Measurements from ENCODE around the gene TMEM115.

The TMEM115 gene

DNA sequence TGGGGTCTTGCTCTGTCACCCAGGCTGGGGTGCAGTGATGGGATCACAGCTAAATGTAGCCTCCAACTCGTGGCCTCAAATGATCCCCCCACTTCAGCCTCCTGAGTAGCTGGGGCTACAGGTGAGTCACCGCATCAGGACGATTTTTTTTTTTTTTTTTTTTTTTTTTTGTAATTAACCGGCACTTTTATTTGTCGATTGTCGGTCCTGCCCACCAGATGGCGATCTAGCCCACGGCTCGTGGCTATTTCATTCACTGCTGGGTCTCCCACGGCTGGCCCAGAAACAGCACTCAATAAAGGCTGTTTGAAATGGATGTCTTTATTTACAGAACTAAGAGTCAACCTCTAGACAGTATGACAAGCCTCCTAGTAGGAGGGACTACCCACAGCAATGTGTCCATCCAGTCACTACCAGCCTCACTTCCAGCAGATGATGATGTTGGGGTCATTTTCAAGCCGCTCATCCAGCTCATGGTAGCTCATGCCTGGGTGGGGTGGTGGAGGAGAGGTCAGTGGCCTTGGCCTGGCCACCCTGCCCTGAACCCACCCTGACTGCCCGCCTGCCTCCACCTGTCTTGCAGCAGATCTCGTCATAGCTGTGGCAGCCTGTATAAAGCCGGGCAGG lies 12.0 kb downstream of the TMEM115 start:
- TF ChIP-seq, protein P1, sequence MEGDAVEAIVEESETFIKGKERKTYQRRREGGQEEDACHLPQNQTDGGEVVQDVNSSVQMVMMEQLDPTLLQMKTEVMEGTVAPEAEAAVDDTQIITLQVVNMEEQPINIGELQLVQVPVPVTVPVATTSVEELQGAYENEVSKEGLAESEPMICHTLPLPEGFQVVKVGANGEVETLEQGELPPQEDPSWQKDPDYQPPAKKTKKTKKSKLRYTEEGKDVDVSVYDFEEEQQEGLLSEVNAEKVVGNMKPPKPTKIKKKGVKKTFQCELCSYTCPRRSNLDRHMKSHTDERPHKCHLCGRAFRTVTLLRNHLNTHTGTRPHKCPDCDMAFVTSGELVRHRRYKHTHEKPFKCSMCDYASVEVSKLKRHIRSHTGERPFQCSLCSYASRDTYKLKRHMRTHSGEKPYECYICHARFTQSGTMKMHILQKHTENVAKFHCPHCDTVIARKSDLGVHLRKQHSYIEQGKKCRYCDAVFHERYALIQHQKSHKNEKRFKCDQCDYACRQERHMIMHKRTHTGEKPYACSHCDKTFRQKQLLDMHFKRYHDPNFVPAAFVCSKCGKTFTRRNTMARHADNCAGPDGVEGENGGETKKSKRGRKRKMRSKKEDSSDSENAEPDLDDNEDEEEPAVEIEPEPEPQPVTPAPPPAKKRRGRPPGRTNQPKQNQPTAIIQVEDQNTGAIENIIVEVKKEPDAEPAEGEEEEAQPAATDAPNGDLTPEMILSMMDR (IDR thresholded peaks at IDR 0.05) = peak; percentile 65
- Histone ChIP-seq H3K9me3 (ENCODE audit: control insufficient read depth, low read length) (no peaks in the 10 kb centered on the region), H3K27ac (no peak overlapping the region), H3K27me3 (ENCODE audit: control insufficient read depth, insufficient read depth, low read length) (no peaks in the 10 kb centered on the region), H3K4me3 (ENCODE audit: low read depth, low read length) (no peak overlapping the region), H3K36me3 (ENCODE audit: control insufficient read depth, insufficient read depth, low read length) (no peaks in the 10 kb centered on the region), H2AFZ (no peak overlapping the region), H3K9ac (no peak overlapping the region), H3K4me1 (peaks cover 41% of the 10 kb centered on the region), H3K79me2 (peaks cover 21% of the 10 kb centered on the region), H3K4me2 (ENCODE audit: low read length) (no peak overlapping the region)

GRCh38 chr3:50345586-50346234 lies 13.6 kb downstream of the TMEM115 start, which contains the start of gene ZMYND10:
Gene ZMYND10 (minus strand): TSS chr3:50345732. CDS start chr3:50345579, 153 bp downstream.
- H3K27me3 ChIP-seq (ENCODE audit: control insufficient read depth, insufficient read depth, low read length) = no peaks in the 10 kb centered on the region
- H3K9ac ChIP-seq = no peak within 1 kb of the TSS
- no peaks in the 10 kb centered on the region for H3K9me3 ChIP-seq (ENCODE audit: control insufficient read depth, low read length)
- H3K4me3 ChIP-seq (ENCODE audit: low read depth, low read length) = peak within 1 kb of the TSS; percentile 64
- no peaks in the 10 kb centered on the region for H3K36me3 ChIP-seq (ENCODE audit: control insufficient read depth, insufficient read depth, low read length)
- peaks cover 11% of the 10 kb centered on the region for H3K79me2 ChIP-seq
- H3K4me1 ChIP-seq = peaks cover 33% of the 10 kb centered on the region
- H2AFZ ChIP-seq = peak within 1 kb of the TSS; percentile 92
- H3K4me2 ChIP-seq (ENCODE audit: low read length) = peak within 1 kb of the TSS; percentile 98
- TF ChIP-seq, protein P1 (IDR thresholded peaks at IDR 0.05) = no peak
- H3K27ac ChIP-seq = no peak within 1 kb of the TSS

GRCh38 chr3:50345008-50345407 lies 14.3 kb downstream of the TMEM115 start:
- Histone ChIP-seq H3K9ac (no peak overlapping the region), H2AFZ (peak overlapping the region; percentile 92), H3K36me3 (ENCODE audit: control insufficient read depth, insufficient read depth, low read length) (no peaks in the 10 kb centered on the region), H3K9me3 (ENCODE audit: control insufficient read depth, low read length) (no peaks in the 10 kb centered on the region), H3K79me2 (peaks cover 9% of the 10 kb centered on the region), H3K4me1 (peaks cover 31% of the 10 kb centered on the region), H3K4me3 (ENCODE audit: low read depth, low read length) (peak overlapping the region; percentile 64), H3K27ac (no peak overlapping the region), H3K4me2 (ENCODE audit: low read length) (peak overlapping the region; percentile 98), H3K27me3 (ENCODE audit: control insufficient read depth, insufficient read depth, low read length) (no peaks in the 10 kb centered on the region)
- TF ChIP-seq, protein P1 (IDR thresholded peaks at IDR 0.05) = no peak

- Histone ChIP-seq H3K9me3 (ENCODE audit: control insufficient read depth, low read length) (no peaks in the 10 kb centered on the region), H3K4me2 (ENCODE audit: low read length) (no peak overlapping the region), H3K79me2 (no peaks in the 10 kb centered on the region), H3K4me1 (peaks cover 22% of the 10 kb centered on the region), H3K27me3 (ENCODE audit: control insufficient read depth, insufficient read depth, low read length) (no peaks in the 10 kb centered on the region), H2AFZ (peak overlapping the region; percentile 63), H3K27ac (peak overlapping the region; percentile 49), H3K9ac (no peak overlapping the region), H3K4me3 (ENCODE audit: low read depth, low read length) (no peak overlapping the region), H3K36me3 (ENCODE audit: control insufficient read depth, insufficient read depth, low read length) (no peaks in the 10 kb centered on the region)
- TF ChIP-seq, protein P1 (IDR thresholded peaks at IDR 0.05) = no peak
These were observed 16.3 kb downstream of the TMEM115 start for GRCh38 chr3:50342813-50343633.

Data from parathyroid adenoma (tissue), 2 donors.